ENCODE data around the gene MYADM. TPM values are rescaled to one million over a fixed set of nuclear protein-coding genes. Genes with fewer than 3 reads are reported as not detected.
A peak's percentile ranks its signal among the peaks of the same experiment; 100 is the strongest.

MYADM gene
- polyA plus RNA-seq, 3 donors = 162 to 310 (median 254) TPM

DNA sequence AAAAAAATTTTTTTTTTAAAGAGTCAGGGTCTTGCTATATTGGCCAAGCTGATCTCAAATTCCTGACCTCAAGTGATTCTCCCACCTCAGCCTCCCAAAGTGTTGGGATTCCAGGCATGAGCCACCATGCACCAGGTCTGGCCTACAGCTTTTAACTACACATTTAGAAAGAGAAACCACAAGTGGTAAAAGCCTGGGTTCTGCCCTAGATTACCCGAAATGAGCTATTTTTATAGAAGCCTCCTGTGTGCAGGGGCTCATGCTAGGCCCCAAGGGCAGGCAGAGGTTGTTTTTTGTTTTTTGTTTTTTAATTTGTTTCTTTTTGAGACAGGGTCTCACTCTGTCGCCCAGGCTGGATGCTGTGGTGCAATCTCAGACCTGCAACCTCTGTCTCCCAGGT, 14.0 kb upstream of the MYADM start:
- intact Hi-C loops (cut with micrococcal nuclease) = no loop called here
- H3K4me1 ChIP-seq (ENCODE audit: control insufficient read depth in 1 of 2, insufficient read depth in 2 of 2, low read length in 2 of 2) = peaks cover 46% of the 10 kb centered on the region in 2 donors
- WGBS (ENCODE audit: insufficient coverage) = 100% methylated on average over 1 of the region's 2 CpGs
- H3K27me3 Mint-ChIP-seq (ENCODE audit: low read depth in 3 of 3) = peaks cover 2 to 24% (median 11%) of the 10 kb centered on the region in 3 donors
- no peaks in the 10 kb centered on the region for H3K27me3 ChIP-seq (ENCODE audit: control insufficient read depth in 2 of 2, insufficient read depth in 2 of 2, low read length in 2 of 2)
- no peaks in the 10 kb centered on the region for H4K20me1 ChIP-seq (ENCODE audit: insufficient read depth, low read length)
- no peaks in the 10 kb centered on the region for H3K9me3 ChIP-seq (replicated peaks in 1 of 2; ENCODE audit: control insufficient read depth in 1 of 2, insufficient read depth in 1 of 2, low read length in 2 of 2)
- H3K36me3 ChIP-seq (replicated peaks in 1 of 2; ENCODE audit: control insufficient read depth in 1 of 2, insufficient read depth in 2 of 2, low read length in 2 of 2) = no peaks in the 10 kb centered on the region
- no peak overlapping the region for H3K4me3 ChIP-seq (replicated peaks in 1 of 3; ENCODE audit: low read depth in 2 of 3, low read length in 3 of 3)
- no peak overlapping the region for H3K27ac Mint-ChIP-seq
- no peak overlapping the region for H3K9ac ChIP-seq (ENCODE audit: insufficient read depth, low read length, poor library complexity, severe bottlenecking)
- no peak for DNase-seq
- no peaks in the 10 kb centered on the region for H3K9me3 Mint-ChIP-seq
- H3K79me2 ChIP-seq (ENCODE audit: insufficient read depth, low read length) = no peaks in the 10 kb centered on the region
- no peak overlapping the region for H3K27ac ChIP-seq (ENCODE audit: low read depth in 1 of 2, low read length in 2 of 2)
- H3K36me3 Mint-ChIP-seq = no peaks in the 10 kb centered on the region
- no peak overlapping the region for H2AFZ ChIP-seq (ENCODE audit: insufficient read depth, low read depth, low read length, poor library complexity, severe bottlenecking)
- H3K4me1 Mint-ChIP-seq = peaks cover 40% of the 10 kb centered on the region
- H3K4me2 ChIP-seq (replicated peaks; ENCODE audit: extremely low read depth, low read length, poor library complexity, severe bottlenecking) = no peak overlapping the region
- TF ChIP-seq CTCF (IDR thresholded peaks at IDR 0.05) = no peak
- H3K4me3 Mint-ChIP-seq = no peak overlapping the region

DNA sequence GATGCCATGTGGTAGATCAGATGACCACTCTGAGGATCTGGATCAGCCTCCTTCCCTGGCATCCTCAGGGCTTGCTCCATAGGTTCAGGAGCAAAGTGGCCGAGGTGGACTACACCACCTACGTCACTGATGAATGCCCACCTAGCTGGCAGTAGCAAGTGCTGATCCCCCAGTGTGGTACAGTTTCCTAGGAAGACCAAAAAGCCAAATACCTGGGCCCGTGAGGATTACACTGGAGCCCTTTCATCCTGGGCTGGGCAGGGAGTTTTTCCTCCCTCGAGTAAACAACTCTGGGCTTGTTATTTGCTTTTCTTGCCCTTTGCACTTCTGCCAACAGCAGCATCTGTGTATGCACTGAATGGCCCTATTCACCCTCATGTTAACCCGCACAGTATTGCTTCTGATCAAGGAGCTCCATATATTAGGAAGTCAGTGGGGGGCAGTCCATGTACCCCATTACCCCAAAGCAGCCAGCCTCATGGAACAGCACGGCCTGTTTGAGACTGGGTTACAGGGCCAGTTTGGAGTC, 3.3 kb upstream of the MYADM start:
- Histone ChIP-seq H3K79me2 (ENCODE audit: insufficient read depth, low read length) (peaks cover 17% of the 10 kb centered on the region), H3K9me3 (replicated peaks in 1 of 2; ENCODE audit: control insufficient read depth in 1 of 2, insufficient read depth in 1 of 2, low read length in 2 of 2) (no peaks in the 10 kb centered on the region), H3K36me3 (replicated peaks in 1 of 2; ENCODE audit: control insufficient read depth in 1 of 2, insufficient read depth in 2 of 2, low read length in 2 of 2) (no peaks in the 10 kb centered on the region), H2AFZ (ENCODE audit: insufficient read depth, low read depth, low read length, poor library complexity, severe bottlenecking) (no peak overlapping the region), H4K20me1 (ENCODE audit: insufficient read depth, low read length) (peaks cover 13% of the 10 kb centered on the region), H3K27me3 (ENCODE audit: control insufficient read depth in 2 of 2, insufficient read depth in 2 of 2, low read length in 2 of 2) (no peaks in the 10 kb centered on the region), H3K9ac (ENCODE audit: insufficient read depth, low read length, poor library complexity, severe bottlenecking) (no peak overlapping the region), H3K4me2 (replicated peaks; ENCODE audit: extremely low read depth, low read length, poor library complexity, severe bottlenecking) (no peak overlapping the region), H3K4me1 (ENCODE audit: control insufficient read depth in 1 of 2, insufficient read depth in 2 of 2, low read length in 2 of 2) (peaks cover 24 to 28% of the 10 kb centered on the region in 2 donors), H3K27ac (ENCODE audit: low read depth in 1 of 2, low read length in 2 of 2) (no peak overlapping the region), H3K4me3 (replicated peaks in 1 of 3; ENCODE audit: low read depth in 2 of 3, low read length in 3 of 3) (no peak overlapping the region)
- H3K27ac Mint-ChIP-seq = peak overlapping the region in 5 of 7 donors; percentile 96 to 100 (median 97)
- intact Hi-C loops (cut with micrococcal nuclease) = no loop called here
- peaks cover 0 to 10% (median 1%) of the 10 kb centered on the region in 7 donors for H3K9me3 Mint-ChIP-seq
- H3K4me3 Mint-ChIP-seq = peak overlapping the region; percentile 4 to 37
- TF ChIP-seq CTCF (IDR thresholded peaks at IDR 0.05) = no peak
- no peak for DNase-seq
- peaks cover 30% of the 10 kb centered on the region for H3K4me1 Mint-ChIP-seq
- H3K27me3 Mint-ChIP-seq (ENCODE audit: low read depth in 3 of 3) = peaks cover 2 to 25% (median 15%) of the 10 kb centered on the region in 3 donors
- WGBS (ENCODE audit: insufficient coverage) = 93% methylated on average over 5 of the region's 6 CpGs
- H3K36me3 Mint-ChIP-seq = no peaks in the 10 kb centered on the region
